EH (cell line): ENCODE measurements around the gene RASAL2.
"Not testable (repeated sequence)": the region's sequence is repeated elsewhere in the genome, so short reads cannot be mapped to it uniquely, and the experiment has no call there.

Experiments
- DNase-seq: peaks from one replicate; pipeline ENCODE4 v3.0.0-alpha.2; 2015; ENCODE audit warnings: low read depth

Gene RASAL2

GRCh38 chr1:178119628-178120027 lies 25.7 kb downstream of the RASAL2 start:
- DNase-seq = no peak

- no peak for DNase-seq
Measured at GRCh38 chr1:178120088-178120487, 26.2 kb downstream of the RASAL2 start.

GRCh38 chr1:178120520-178121052 lies 26.7 kb downstream of the RASAL2 start:
- not testable (repeated sequence) for DNase-seq

- DNase-seq = no peak
Measured at GRCh38 chr1:178121883-178122282, 28.0 kb downstream of the RASAL2 start.

GRCh38 chr1:178122283-178122682 lies 28.4 kb downstream of the RASAL2 start:
- DNase-seq = peak; percentile 41

- no peak for DNase-seq
Measured at GRCh38 chr1:178124115-178124514, 30.2 kb downstream of the RASAL2 start.

- no peak for DNase-seq
Measured at GRCh38 chr1:178126261-178126660, 32.4 kb downstream of the RASAL2 start.

GRCh38 chr1:178126741-178127185 lies 32.9 kb downstream of the RASAL2 start:
- peak; percentile 85 for DNase-seq

GRCh38 chr1:178127482-178128191 lies 33.7 kb downstream of the RASAL2 start:
- DNase-seq = no peak

- no peak for DNase-seq
Measured at GRCh38 chr1:178133239-178133989, 39.5 kb downstream of the RASAL2 start.

- peak; percentile 89 for DNase-seq
Measured at GRCh38 chr1:178134061-178134460, 40.2 kb downstream of the RASAL2 start.

- DNase-seq = peak; percentile 13
Measured at GRCh38 chr1:178137238-178137637, 43.3 kb downstream of the RASAL2 start.

GRCh38 chr1:178142806-178143205 lies 48.9 kb downstream of the RASAL2 start:
- no peak for DNase-seq

GRCh38 chr1:178143730-178144690 lies 50.1 kb downstream of the RASAL2 start:
- peak; percentile 39 for DNase-seq

GRCh38 chr1:178145605-178146004 lies 51.7 kb downstream of the RASAL2 start:
- no peak for DNase-seq

- peak; percentile 34 for DNase-seq
Measured at GRCh38 chr1:178146436-178146835, 52.5 kb downstream of the RASAL2 start.

- no peak for DNase-seq
Measured at GRCh38 chr1:178150610-178151009, 56.7 kb downstream of the RASAL2 start.

GRCh38 chr1:178151831-178152230 lies 57.9 kb downstream of the RASAL2 start:
- no peak for DNase-seq

GRCh38 chr1:178155481-178156255 lies 61.8 kb downstream of the RASAL2 start:
- no peak for DNase-seq

- no peak for DNase-seq
Measured at GRCh38 chr1:178160736-178161475, 67.0 kb downstream of the RASAL2 start.
